Measurements from ENCODE around the gene DNAH11. TPM values are rescaled to one million over a fixed set of nuclear protein-coding genes. Genes with fewer than 3 reads are reported as not detected.

The DNAH11 gene
- total and polyA plus RNA-seq, 11 donors = 0.04 to 0.98 (median 0.23) TPM

DNA sequence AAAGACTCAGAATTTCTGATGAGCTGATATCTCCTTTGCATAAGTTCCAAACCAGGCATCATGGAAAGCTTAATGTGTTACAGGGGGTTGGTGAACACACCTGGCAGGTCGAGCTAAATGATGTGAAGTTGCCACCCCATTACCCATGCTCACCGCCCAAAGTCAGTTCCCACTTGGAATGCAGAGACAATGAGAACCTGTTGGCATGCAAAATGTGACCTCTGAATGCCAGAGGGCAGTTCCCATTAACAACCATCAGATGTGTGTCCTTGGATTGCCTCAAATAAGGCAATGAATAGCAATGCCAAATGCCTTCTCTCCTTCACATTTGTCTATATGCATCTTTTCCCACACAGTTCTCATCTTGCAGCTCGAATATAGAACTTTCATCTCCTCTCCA is 212.1 kb downstream of the DNAH11 start:
- H3K4me1 ChIP-seq = no peaks in the 10 kb centered on the region
- 58 to 78% (median 75%) methylated on average over 3 of the region's 3 CpGs for WGBS, 4 donors
- no peak overlapping the region for H3K4me3 ChIP-seq
- DNase-seq (no peak), ATAC-seq (no peak)
- TF ChIP-seq POLR2A (IDR thresholded peaks at IDR 0.05) = no peak
- TF ChIP-seq, protein P1, sequence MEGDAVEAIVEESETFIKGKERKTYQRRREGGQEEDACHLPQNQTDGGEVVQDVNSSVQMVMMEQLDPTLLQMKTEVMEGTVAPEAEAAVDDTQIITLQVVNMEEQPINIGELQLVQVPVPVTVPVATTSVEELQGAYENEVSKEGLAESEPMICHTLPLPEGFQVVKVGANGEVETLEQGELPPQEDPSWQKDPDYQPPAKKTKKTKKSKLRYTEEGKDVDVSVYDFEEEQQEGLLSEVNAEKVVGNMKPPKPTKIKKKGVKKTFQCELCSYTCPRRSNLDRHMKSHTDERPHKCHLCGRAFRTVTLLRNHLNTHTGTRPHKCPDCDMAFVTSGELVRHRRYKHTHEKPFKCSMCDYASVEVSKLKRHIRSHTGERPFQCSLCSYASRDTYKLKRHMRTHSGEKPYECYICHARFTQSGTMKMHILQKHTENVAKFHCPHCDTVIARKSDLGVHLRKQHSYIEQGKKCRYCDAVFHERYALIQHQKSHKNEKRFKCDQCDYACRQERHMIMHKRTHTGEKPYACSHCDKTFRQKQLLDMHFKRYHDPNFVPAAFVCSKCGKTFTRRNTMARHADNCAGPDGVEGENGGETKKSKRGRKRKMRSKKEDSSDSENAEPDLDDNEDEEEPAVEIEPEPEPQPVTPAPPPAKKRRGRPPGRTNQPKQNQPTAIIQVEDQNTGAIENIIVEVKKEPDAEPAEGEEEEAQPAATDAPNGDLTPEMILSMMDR (IDR thresholded peaks at IDR 0.05) = no peak
- no peak overlapping the region for H3K27ac ChIP-seq
- intact Hi-C loops (cut with DNase I) = no loop called here
- H3K36me3 ChIP-seq = no peaks in the 10 kb centered on the region
- H3K27me3 ChIP-seq = peaks cover 0 to 6% (median 0%) of the 10 kb centered on the region in 9 donors
- no peaks in the 10 kb centered on the region for H3K9me3 ChIP-seq

DNA sequence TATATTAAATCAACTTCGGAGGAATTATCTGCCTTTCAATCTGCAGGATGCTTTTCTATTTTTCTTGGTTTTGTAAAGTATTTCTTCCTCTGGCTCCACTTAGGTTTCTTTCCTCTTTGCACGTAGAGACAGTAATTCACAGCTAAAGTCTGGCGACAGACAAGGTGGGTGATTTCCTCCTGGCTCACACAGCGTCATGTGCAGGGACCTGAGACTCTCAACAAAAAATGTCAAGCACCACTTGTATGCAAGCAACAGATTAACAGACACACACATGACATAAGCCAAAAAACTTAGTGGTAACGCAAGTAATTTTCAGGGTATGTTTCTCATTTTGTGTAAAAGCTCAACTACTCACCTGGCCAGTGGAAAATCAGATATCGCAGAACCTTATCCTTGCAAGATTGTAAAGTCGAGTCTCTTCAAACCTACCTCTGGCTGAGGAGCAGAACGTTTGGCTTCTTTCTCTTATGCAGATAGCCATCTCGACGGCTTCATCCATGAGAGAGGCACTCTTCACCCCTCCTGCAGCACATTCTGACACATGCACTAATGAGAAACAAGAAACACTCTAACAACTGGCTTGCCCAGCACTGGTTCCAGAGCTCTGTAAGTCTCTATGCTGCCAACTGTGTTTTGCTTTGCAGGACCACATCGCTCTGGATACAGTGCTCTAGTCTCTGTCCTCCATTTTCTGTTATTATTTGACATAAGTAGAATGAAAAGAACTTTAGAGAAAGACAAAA is 214.9 kb downstream of the DNAH11 start:
- Histone ChIP-seq H3K27me3 (peaks cover 0 to 6% (median 0%) of the 10 kb centered on the region in 9 donors), H3K4me3 (no peak overlapping the region), H3K4me1 (no peaks in the 10 kb centered on the region), H3K27ac (no peak overlapping the region), H3K9me3 (no peaks in the 10 kb centered on the region), H3K36me3 (no peaks in the 10 kb centered on the region)
- no peak for ATAC-seq
- intact Hi-C loops (cut with DNase I) = no loop called here
- WGBS, 4 donors = 32 to 45% (median 43%) methylated on average over 11 of the region's 11 CpGs
- no peak for TF ChIP-seq POLR2A (IDR thresholded peaks at IDR 0.05)
- TF ChIP-seq, protein P1 (IDR thresholded peaks at IDR 0.05) = no peak
- no peak for DNase-seq

DNA sequence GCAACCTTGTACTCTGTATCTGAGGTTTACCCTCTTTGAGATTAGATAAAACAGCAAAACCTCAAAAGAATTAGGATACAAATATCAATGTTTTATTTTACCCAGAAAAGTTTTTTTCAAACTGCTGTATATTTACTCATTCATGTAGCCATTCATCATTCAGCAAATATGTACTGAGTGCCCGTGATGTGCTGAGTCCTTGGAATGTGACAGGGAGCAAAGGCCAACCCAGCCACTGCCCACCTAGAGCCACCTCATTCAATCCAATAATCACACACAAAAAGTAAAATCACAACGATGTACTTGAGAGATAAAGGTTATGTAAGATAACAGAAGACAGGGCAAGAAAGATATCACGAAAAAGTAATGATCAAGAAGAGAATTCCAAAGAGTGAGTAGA is 215.4 kb downstream of the DNAH11 start:
- Histone ChIP-seq H3K36me3 (no peaks in the 10 kb centered on the region), H3K4me3 (no peak overlapping the region), H3K9me3 (no peaks in the 10 kb centered on the region), H3K27me3 (peaks cover 0 to 6% (median 0%) of the 10 kb centered on the region in 9 donors), H3K27ac (no peak overlapping the region), H3K4me1 (no peaks in the 10 kb centered on the region)
- ATAC-seq = no peak
- 48 to 55% (median 52%) methylated on average over 3 of the region's 3 CpGs for WGBS, 4 donors
- intact Hi-C loops (cut with DNase I) = no loop called here
- TF ChIP-seq, protein P1 (IDR thresholded peaks at IDR 0.05) = no peak
- TF ChIP-seq POLR2A (IDR thresholded peaks at IDR 0.05) = no peak
- DNase-seq = no peak

DNA sequence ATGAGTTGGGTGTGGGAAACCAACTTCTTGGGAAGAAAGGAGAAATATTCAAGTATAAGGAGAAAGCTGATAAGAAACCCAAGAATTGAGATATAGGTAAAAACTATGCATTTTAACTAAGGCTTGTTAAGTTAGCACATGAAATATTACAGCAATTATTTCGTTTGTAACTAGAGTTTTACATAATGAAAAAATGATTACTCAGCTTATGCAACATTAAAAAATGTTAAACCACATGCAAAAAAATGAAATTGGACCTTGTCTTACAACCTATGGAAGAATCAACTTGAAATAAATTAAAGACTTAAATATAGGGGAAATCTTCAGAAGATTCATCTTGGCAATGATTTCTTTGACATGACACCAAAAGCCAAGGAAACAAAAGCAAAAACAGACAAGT is 219.6 kb downstream of the DNAH11 start:
- Histone ChIP-seq H3K4me1 (peaks cover 0 to 12% (median 0%) of the 10 kb centered on the region in 12 donors), H3K4me3 (no peak overlapping the region)
- intact Hi-C loops (cut with DNase I) = loop anchor here in 4 of 10 donors (5.0 to 10.0 kb wide), 4 partner anchors 258 to 985 kb away; no protein-coding TSS in a partner anchor

More for the DNA sequence above, 219.6 kb downstream of the DNAH11 start:
- Histone ChIP-seq H3K27ac (no peak overlapping the region), H3K36me3 (no peaks in the 10 kb centered on the region), H3K9me3 (no peaks in the 10 kb centered on the region), H3K27me3 (peaks cover 0 to 3% (median 0%) of the 10 kb centered on the region in 9 donors)
- DNase-seq (no peak), ATAC-seq (no peak)
- 58 to 71% (median 62%) methylated on average over 1 of the region's 1 CpG for WGBS, 4 donors
- TF ChIP-seq, protein P1 (IDR thresholded peaks at IDR 0.05) = no peak
- TF ChIP-seq POLR2A (IDR thresholded peaks at IDR 0.05) = no peak
